OCI-LY7 (cell line): ENCODE data around the gene B4GALNT4.

Experiments
- CTCF ChIP-seq: fragments of 200-600 bp; sonication (generic); conservative IDR thresholded peaks from 2 replicates; pipeline ENCODE4 v1.5.1; 2014; ENCODE audit warnings: mild to moderate bottlenecking, antibody characterized with exemption, low read length, moderate library complexity, mixed read lengths
- EZH2phosphoT487 ChIP-seq: fragments of 200-600 bp; sonication (generic); IDR thresholded peaks from 2 replicates; pipeline ENCODE4 v1.6.1; 2018; ENCODE audit warnings: low read depth, borderline replicate concordance, mild to moderate bottlenecking, mixed run types, antibody characterized with exemption, low read length, moderate library complexity, mixed read lengths

- TF ChIP-seq EZH2phosphoT487 (no peak), CTCF (no peak)
These were observed 13.5 kb upstream of the B4GALNT4 start for GRCh38 chr11:355581-356458.
